ENCODE results near the gene ORAI3.

Gene ORAI3

DNA sequence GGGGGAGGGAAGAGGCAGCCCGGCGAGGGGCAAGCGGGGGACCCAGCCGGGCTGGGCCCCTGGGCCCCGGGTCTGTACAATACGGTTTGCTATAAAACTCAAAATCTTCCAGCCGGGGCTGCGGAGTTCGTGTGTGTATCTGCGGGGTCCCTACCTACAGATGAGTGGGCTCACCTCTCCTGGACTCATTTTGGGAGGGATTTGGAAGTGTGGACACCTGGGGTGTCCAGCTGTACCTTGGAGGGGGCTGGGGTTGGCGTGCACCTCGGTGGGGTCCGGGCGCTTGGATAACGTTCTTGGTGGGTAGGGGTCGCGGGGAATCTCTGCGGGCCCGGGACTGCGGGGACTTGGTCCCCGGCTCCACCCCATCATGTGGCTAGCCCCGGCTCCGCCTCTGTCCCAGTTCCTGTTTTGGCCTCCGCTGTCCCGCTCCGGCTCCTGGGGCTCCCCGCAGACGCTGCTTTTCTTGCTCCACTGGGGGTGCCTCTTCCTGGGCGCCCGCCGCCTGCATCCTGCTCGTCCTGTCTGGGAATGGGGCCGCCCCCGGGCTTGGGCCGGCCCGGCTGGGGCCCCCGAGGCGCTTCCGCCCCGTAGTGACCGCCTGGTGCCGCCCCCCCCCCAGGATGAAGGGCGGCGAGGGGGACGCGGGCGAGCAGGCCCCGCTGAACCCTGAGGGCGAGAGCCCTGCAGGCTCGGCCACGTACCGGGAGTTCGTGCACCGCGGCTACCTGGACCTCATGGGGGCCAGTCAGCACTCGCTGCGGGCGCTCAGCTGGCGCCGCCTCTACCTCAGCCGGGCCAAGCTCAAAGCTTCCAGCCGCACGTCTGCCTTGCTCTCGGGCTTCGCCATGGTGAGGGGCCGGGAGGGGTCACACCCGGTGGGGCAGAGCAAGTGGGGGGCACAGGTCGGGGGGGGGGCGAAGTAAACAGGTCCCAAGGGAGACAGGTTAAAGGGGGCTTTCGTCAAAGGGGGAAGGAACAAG, at the start of gene ORAI3:
Gene ORAI3, plus strand, starts transcription at position 402 of the 983 bp plus-strand sequence. Its CDS starts 222 bp downstream, at position 624.
- DNase-seq = peak; percentile 70

DNA sequence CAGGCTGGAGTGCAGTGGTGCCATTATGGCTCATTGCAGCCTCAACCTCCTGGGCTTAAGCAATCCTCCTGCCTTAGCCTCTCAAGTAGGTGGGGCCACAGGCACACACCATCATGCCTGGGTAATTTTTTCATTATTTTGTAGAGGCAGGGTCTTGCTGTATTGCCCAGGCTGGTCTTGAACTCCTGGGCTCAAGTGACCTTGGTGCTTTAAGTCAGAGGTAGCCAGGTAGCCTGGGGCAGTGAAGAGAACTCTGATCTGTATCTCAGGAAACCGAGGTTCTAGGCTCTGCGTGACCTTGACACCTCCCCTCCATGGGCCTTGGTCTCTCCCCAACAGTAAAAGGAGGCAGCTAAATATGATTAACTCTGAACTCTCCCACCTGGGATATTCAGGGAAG, 49.1 kb upstream of the ORAI3 start:
- no peak for DNase-seq

DNA sequence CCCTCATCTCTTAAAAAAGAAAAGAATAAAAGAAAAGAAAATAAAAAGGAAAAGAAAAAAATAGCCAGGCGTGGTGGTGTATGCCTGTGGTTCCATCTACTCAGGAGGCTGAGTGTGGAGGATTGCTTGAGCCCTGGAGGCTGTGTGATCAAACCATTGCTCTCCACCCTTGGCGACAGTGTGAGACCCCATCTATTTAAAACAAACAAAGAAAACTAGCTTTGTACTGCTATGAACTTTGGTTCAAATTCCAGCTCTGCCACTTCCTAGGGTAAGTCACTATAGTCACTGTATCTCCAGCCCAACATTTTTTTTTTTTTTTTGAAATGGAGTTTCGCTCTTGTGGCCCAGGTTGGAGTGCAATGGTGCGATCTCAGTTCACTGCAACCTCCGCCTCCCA, 48.3 kb upstream of the ORAI3 start:
- DNase-seq = no peak

DNA sequence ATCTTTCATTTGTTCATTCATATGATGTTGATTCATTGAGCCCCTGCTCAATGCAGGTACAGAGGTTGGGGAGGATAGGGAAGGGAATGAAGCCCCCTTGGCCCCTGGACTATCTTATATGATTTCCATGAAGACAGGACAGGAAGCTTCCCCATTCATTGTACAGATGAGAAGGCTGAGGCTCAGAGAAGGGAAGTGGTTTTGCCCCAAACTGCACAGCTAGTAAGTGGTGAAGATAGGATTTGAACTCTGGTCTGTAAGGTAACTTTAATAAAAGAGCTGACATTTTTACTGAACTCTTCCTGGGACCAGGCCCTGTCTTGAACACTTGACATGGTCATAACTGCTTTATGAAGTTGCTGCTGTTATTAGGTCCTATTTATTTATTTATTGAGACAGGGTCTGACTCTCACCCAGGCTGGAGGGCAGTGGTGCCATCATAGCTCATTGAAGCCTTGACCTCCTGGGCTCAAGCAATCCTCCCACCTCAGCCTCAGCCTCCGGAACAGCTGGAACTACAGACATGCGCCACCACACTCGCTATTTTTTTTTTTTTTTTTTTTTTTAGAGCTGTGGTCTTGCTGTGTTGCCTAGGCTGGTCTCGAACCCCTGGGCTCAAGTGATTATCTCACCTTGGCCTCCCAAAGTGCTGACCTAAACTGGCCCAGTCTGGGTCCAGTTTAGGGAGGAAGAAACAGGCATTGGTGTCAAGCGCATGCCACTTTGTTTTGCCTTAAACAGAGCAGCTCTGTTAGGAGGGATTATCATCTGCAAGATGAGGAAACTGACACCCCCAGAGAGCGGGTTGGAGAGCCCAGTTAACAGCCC, 47.5 kb upstream of the ORAI3 start:
- DNase-seq = no peak

DNA sequence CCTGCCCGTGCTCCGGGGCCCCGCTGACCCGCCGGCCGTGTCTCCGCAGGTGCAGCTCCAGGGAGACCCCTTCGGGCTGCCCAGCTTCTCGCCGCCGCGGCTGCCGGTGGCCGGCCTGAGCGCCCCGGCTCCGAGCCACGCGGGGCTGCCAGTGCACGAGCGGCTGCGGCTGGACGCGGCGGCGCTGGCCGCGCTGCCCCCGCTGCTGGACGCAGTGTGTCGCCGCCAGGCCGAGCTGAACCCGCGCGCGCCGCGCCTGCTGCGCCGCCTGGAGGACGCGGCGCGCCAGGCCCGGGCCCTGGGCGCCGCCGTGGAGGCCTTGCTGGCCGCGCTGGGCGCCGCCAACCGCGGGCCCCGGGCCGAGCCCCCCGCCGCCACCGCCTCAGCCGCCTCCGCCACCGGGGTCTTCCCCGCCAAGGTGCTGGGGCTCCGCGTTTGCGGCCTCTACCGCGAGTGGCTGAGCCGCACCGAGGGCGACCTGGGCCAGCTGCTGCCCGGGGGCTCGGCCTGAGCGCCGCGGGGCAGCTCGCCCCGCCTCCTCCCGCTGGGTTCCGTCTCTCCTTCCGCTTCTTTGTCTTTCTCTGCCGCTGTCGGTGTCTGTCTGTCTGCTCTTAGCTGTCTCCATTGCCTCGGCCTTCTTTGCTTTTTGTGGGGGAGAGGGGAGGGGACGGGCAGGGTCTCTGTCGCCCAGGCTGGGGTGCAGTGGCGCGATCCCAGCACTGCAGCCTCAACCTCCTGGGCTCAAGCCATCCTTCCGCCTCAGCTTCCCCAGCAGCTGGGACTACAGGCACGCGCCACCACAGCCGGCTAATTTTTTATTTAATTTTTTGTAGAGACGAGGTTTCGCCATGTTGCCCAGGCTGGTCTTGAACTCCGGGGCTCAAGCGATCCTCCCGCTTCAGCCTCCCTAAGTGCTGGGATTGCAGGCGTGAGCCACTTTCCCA, 46.6 kb upstream of the ORAI3 start:
- DNase-seq = peak; percentile 53

DNA sequence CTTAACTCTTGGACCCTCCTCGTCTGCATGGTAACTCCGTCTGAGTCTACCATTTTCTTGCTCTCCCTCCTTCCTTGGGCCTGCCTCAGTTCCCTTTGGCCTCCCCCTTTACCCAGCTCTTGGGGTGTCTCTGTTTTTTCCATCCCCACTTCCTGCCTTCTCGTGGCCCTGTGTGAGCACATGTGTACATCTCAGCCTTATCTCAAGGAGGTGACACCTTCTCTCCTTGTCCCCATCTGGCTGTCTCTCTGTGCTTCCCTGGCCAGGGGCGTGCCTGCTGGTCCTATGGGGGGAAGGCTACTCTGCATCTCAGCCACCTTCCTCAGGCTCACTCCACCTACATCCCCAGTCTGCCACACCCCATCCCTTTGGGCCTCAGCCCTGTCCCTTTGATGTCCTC, 45.9 kb upstream of the ORAI3 start:
- DNase-seq = no peak

DNA sequence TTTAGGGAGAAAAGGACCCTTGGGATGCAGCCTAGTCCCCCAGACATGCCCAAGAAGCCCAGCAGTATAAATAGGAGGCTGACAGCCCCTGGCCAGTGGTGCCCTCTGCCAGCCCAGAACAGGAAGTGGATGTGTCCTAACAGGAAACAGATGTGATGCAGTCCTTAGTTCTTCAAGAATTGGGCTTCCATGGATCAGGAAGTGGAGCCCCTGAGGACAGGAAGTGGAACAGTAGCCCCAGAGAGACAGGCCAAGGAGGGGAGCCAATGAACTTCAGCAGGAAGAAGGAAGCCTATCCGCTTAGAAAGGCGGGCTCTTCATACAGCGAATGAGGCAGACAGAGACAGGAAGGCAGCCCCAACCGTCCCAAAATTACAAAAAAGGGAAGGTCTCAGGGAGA, 45.3 kb upstream of the ORAI3 start:
- DNase-seq = peak; percentile 59

DNA sequence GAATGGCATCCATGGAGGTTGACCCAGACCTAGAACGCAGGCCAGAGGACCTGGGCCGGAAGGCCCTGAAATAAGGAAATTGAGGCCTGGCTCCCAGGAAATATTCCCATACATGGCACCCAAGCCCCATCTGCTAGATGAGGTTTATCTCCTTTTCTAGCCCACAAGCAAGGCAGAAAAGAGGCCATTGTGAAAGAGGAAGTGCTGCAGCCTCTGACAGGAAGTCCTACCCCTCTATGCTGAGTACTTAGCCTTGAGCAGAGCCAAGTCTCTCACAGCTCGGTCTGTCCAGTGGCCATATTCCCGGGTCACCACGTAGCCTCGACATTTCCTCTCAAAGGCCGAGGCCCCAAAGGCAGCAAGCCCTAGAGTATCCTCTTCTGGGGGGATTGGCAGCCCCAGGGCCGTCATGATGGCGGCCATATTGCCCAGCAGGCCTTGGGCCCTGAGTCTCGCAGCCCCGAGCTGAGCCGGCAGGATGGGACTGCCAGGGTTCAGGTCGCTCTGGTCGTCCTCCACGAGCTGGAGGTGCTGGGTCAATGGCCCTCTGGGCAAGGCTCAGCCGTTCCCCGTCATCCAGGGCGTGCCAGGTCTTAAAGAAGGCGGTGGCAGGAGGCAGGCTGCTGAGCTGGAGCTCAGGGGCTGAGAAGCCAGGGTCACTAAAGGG, 44.6 kb upstream of the ORAI3 start:
- DNase-seq = no peak

DNA sequence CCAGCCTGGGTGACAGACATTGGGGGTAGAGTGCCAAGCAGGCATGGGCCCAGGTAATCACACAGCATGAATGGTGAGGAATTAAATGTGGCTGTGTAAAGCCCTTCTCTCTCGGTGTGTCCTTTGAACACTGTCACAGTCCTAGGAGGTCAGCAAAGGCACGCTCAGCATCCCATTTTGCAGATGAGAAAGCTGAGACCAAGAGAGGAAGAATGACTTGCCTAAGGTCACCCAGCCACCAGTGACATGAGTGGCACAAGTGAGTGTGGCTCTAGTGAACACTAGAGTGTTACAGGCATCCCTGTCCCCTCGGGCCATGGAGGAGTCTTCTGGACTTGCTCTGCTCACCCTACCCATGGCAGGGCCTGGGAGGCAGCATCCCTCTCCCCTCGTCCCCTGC, 41.8 kb upstream of the ORAI3 start:
- DNase-seq = no peak

DNA sequence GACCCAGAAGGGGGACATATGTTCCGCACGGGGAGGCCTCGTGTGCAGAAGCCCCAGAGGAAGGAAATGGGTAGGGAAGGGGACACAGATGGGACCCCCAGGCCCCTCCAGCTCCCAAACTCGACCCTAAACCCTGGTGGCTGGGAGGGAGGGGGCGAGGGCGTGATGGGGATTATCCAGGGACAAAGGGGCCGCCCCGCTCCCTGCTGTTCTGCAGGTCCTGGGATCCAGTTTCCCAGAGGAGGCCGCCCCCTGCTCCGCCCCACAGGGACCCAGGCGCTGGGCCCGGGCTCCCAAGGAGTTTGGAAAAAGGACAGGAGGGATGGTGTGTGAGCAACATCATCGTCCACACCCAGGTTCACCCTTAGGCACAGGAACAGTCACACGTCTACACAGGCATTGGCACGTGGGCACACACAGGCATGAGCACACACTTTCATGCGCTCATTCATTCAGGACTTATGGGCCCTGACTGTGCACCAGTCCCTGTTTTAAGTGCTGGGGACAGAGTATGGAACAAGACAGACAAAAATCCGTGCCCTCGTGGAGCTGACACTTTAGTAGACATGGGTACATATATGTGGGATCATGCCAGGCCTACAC, 38.3 kb upstream of the ORAI3 start:
- no peak for DNase-seq

DNA sequence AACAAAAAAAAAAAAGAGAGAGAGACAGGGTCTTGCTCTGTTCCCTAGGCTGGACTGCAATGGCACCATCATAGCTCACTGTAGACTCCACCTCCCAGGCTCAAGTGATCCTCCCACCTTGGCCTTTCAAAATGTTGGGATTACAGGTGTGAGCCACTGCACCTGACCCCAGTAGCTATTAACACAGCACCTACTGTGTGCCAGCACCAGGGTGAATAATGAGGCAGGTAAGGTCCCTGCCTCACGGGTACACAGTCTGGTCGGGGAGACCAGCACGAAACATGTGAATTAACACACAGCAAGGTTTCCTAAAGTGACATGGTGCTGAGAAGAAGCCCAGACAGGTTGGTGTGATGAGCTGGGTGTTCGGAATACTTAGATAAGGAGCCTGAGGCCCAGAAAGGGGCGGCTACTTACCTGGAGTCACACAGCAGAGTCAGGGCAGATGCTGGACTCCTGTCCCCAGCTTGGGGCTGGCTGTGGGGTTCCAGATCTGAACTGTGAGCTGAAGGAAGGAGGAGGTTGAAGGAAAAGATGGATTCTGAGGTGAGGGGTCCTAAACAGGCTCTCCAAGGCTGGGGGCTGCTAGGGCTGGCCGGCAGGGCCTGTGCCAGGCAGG, 36.0 kb upstream of the ORAI3 start:
- DNase-seq = no peak

DNA sequence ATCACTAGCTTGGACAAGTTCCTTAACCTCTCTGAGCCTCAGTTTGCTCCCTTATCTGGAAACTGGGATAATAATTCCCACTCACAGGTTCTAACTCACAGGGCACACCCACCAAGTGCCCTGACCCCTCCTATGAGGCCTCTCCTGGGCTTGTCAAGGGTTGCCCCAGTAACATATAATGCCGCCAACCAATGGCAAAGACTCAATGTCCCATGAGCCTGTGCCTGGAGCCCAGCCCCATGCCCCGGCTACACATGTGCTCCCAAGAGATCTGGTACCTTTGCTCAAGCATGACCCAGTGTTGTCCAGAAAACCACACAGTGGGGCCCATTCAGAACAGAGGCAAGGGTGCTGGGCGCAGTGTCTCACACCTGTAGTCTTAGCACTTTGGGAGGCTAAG, 34.0 kb upstream of the ORAI3 start:
- no peak for DNase-seq

DNA sequence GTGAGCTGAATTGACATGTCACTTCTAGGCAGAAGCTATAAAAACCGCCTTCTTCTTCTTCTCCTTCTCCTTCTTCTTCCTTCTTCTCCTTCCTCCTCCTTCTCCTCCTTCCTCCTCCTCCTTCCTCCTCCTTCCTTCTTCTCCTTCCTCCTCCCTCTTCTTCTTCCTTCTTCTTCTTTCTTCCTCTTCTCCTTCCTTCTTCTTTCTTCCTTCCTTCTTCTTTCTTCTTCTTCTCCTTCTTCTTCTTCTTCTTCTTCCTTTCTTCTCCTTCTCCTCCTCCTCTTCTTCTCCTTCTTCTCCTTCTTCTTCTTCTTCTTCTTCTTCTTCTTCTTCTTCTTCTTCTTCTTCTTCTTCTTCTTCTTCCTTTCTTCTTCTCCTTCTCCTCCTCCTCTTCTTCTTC, 30.3 kb upstream of the ORAI3 start:
- no peak for DNase-seq

DNA sequence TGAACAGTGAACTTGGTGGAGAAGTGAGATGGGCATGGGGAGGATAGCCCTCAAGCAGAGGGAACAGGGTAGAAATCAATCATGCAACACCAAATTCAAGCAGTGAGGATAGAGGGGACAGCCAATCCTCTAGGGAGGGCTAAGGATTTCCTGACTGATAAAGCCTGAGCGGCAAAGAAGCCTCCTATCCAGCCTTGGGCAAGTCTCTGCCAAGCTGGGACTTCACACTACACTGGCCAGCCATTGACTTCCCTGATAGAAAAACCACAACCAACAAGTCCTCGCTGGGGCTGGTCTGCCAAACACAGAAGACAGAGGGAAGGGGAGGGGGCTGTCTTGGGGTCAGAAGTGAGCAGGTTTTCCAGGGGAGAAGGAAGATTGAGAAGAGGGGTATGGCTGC, 28.0 kb upstream of the ORAI3 start:
- DNase-seq = no peak

DNA sequence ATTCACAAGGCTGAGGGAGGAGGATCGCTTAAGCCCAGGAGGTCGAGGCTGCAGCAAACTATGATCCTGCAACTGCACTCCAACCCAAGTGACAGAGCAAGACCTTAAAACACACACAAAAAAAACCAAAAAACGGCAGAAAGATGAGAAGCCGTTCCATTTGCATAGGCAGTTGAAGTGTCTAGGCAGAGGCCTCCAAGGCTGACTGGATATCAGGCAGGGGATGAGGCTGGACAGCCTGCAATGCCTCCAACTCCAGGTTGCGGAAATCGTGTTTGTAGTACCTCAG, 27.5 kb upstream of the ORAI3 start:
- no peak for DNase-seq

DNA sequence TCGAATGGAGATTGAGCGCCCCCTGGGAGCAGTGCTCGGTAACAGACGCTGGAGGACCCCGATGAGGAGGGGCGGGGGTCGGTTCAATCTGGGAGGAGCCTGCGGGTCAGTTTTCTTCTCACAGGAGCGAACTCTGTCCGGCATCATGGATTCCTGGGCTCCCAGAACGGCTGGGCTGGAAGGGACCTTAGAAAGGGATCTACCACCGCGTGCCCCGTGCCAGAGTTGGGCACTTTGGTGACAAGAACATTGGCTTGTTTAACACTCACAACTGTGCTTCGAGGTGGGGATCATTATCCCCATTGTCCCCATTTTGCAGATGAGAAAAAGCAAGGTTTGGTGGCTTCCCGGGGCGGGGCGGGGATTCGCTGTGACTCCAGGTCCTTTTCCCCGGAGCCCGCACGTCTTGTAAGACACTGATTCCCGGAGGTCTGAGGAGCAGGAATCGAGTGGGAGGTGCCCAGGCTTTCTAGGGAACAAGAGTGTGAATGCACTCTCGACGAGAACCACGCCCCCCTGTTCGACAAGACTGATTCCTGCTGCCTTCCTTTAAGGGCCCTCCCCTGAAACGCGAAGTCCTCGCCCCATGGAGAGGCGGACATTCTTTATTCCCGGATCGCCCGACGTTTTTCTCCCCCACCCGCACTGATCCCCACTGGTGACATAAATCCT, 27.0 kb upstream of the ORAI3 start:
- peak; percentile 85 for DNase-seq

DNA sequence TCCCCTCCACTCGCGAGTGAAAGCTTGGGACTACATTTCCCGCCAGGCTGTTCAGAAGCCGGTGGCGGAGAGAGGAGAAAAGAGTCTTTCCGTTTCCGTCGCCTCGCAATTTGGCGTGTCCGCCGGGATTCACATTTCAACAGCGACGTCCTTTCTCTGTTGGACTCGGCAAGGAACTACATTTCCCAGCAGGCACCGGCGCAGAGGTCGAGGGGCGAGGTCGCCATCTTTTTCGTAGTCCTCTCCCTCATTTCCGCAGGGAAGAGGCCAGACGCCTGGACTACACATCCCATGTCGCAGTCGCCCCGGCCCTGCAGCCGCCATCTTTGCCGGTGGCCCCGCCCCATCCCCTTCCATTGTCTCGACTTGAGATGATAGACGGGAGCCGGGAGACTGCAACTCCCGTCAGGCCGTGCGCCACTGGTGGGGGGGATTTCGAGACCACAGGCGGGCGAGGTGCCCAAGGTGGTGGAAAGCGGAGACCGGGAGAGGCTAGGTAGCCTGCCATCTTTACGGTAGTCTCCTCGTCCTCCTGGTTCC, 26.4 kb upstream of the ORAI3 start:
- peak; percentile 100 for DNase-seq

DNA sequence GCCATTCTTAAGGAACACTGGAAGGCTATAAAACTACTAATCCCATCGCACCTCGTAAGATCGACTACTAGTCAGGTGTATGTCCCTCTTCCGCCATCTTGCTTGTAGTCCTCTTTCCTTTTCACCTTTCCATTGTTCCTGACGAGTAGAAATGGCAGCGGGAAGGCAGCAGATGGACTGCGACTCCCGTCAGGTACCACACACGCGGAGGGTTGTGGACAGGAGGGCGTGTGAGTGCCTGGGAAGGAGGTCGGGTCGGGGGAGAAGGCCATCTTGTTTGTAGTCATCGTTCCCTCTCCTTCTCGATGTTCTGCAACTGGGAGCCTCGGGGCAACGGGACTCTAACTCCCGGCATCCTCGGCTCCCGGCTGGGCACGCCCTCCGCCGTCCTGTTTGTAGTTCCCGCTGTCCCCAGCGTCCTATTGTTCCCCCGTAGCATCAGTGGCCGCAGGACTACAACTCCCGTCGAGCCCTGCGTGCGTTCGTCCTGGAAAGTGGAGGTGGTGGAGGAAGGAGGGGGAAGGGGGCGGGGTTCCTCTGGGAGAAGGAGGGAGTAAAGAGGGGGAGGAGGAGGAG, 25.8 kb upstream of the ORAI3 start:
- peak; percentile 98 for DNase-seq

DNA sequence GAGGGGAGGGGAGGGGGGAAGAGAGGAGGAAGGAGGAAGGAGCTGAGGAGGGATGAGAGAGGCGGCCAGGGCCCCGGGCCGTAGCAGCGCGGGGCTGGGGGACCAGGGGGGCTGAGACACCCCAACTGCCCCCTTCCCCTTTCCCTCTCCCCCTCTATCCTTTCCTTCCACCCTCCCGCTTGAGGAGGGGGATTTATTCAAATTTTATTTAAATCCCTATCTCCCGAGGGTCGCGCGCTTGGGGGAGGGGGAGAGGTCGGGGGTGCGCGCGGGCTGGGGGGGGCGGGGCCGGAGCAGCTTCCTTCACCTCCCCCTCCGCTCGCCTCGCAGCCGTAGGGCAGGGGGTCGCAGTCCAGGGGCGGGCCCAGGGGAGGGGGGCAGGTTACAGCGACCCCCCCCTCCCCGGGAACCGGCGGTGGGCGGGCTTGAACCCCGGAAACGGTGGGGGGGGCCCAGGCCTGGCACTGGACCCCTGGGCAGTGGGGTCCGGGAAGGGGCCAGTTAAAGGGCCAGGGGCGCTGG, 25.3 kb upstream of the ORAI3 start, which contains the start of gene FBXL19:
Gene FBXL19, plus strand, starts transcription at position 19 of the 522 bp plus-strand sequence. CDS start 2,183 bp downstream, outside the sequence.
- DNase-seq = no peak

All from CD4-positive, alpha-beta T cell treated with Interleukin-15 for 1 hour (primary cell).